GM23338 (cell line): ENCODE results near the gene ARRB1.

Source experiments
- CREB1 ChIP-seq: fragments of 250-450 bp; sonication (Bioruptor Pico); IDR thresholded peaks from 2 replicates; pipeline ENCODE4 v1.5.0; 2020; ENCODE audit warnings: low read depth, mild to moderate bottlenecking, moderate library complexity
- CTCF ChIP-seq, 2 experiments: fragments of 200-600 bp in 1 of 2; sonication (generic) in 1 of 2; conservative IDR thresholded peaks; 2 replicates each; pipeline versions ENCODE4 v1.5.1 to v1.6.1; 2016 to 2017; ENCODE audit warnings: antibody characterized with exemption in 2 of 2, low read depth in 2 of 2, mild to moderate bottlenecking in 2 of 2, moderate library complexity in 1 of 2
- EZH2 ChIP-seq: fragments of 200-600 bp; sonication (generic); IDR thresholded peaks from one replicate; pipeline ENCODE4 v1.8.0; 2017; ENCODE audit warnings: antibody characterized with exemption, mild to moderate bottlenecking, low read depth; ENCODE audit not compliant: unreplicated experiment
- EZH2phosphoT487 ChIP-seq: fragments of 200-600 bp; sonication (generic); IDR thresholded peaks from one replicate; pipeline ENCODE4 v1.8.1; 2018; ENCODE audit warnings: antibody characterized with exemption; ENCODE audit not compliant: unreplicated experiment
- POLR2AphosphoS5 ChIP-seq: IDR thresholded peaks from 2 replicates; pipeline ENCODE4 v1.6.1; 2016; ENCODE audit warnings: antibody characterized with exemption, low read depth
- REST ChIP-seq: IDR thresholded peaks from one replicate; pipeline ENCODE4 v1.6.1; 2018; ENCODE audit warnings: antibody characterized with exemption; ENCODE audit not compliant: unreplicated experiment
- STAT1 ChIP-seq: IDR thresholded peaks from one replicate; pipeline ENCODE4 v1.6.1; 2016; ENCODE audit warnings: antibody characterized with exemption; ENCODE audit not compliant: unreplicated experiment
- ZNF331 ChIP-seq: fragments of 250-450 bp; sonication (Bioruptor Pico); IDR thresholded peaks from 2 replicates; pipeline ENCODE4 v1.5.0; 2020; ENCODE audit warnings: low read depth, mild to moderate bottlenecking, moderate library complexity

- TF ChIP-seq CTCF (conservative IDR thresholded peaks at IDR 0.05; ENCODE audit: low read depth in 2 of 2) (no peak), EZH2 (no peak), ZNF331 (CRISPR knock-in tag) (no peak), REST (no peak), POLR2AphosphoS5 (no peak), EZH2phosphoT487 (no peak), CREB1 (CRISPR knock-in tag) (no peak), STAT1 (no peak)
These were observed 21.7 kb upstream of the ARRB1 start for GRCh38 chr11:75373201-75373600.
